Fibroblast of lung (primary cell): ENCODE results near the gene CLPX. TPM values are rescaled to one million over a fixed set of nuclear protein-coding genes. Genes with fewer than 3 reads are reported as not detected.

Experiments
- DNase-seq, 2 donors: peaks; one replicate each; pipeline versions ENCODE4 v3.0.0 to v3.0.0-alpha.2; 2010; ENCODE audit warnings: low read depth in 2 of 2
- H2AFZ ChIP-seq: 2 replicates; pipeline ENCODE4 v1.5.1; 2012; ENCODE audit warnings: low read length, control low read depth, inconsistent platforms
- H3K27ac ChIP-seq: 2 replicates; pipeline ENCODE4 v1.5.1; 2011; ENCODE audit warnings: low read length, control low read depth; ENCODE audit not compliant: insufficient read depth
- H3K27me3 ChIP-seq: 2 replicates; pipeline ENCODE4 v1.5.1; 2011; ENCODE audit warnings: mild to moderate bottlenecking, low read length; ENCODE audit not compliant: control insufficient read depth, insufficient read depth
- H3K36me3 ChIP-seq: 2 replicates; pipeline ENCODE4 v1.5.1; 2011; ENCODE audit warnings: low read length; ENCODE audit not compliant: control insufficient read depth, insufficient read depth
- H3K4me1 ChIP-seq: 2 replicates; pipeline ENCODE4 v1.5.1; 2011; ENCODE audit warnings: low read length; ENCODE audit not compliant: control insufficient read depth, insufficient read depth; ENCODE audit errors: extremely low read depth
- H3K4me2 ChIP-seq: 2 replicates; pipeline ENCODE4 v1.5.1; 2011; ENCODE audit warnings: low read length, control low read depth; ENCODE audit not compliant: insufficient read depth; ENCODE audit errors: extremely low read depth
- H3K4me3 ChIP-seq, 4 experiments: fragments of 200-600 bp in 1 of 4; sonication (generic) in 1 of 4; replicated peaks in 1 of 4; 2 replicates each; pipeline ENCODE4 v1.5.1; 2011 to 2016; ENCODE audit warnings: low read length in 4 of 4, low read depth in 3 of 4, mild to moderate bottlenecking in 3 of 4, control low read depth in 2 of 4, inconsistent platforms in 1 of 4, mixed read lengths in 1 of 4; ENCODE audit not compliant: insufficient read depth in 1 of 4; ENCODE audit errors: control extremely low read depth in 1 of 4
- H3K79me2 ChIP-seq: 2 replicates; pipeline ENCODE4 v1.5.1; 2012; ENCODE audit warnings: mild to moderate bottlenecking, low read length, inconsistent platforms; ENCODE audit not compliant: control insufficient read depth, insufficient read depth
- H3K9ac ChIP-seq: 2 replicates; pipeline ENCODE4 v1.5.1; 2011; ENCODE audit warnings: mild to moderate bottlenecking, low read length, control low read depth; ENCODE audit not compliant: insufficient read depth
- H3K9me3 ChIP-seq: 2 replicates; pipeline ENCODE4 v1.5.1; 2012; ENCODE audit warnings: low read depth, low read length; ENCODE audit not compliant: control insufficient read depth, insufficient read depth
- H4K20me1 ChIP-seq: 2 replicates; pipeline ENCODE4 v1.5.1; 2011; ENCODE audit warnings: low read length; ENCODE audit not compliant: control insufficient read depth, insufficient read depth; ENCODE audit errors: extremely low read depth
- EZH2 ChIP-seq: IDR thresholded peaks from 2 replicates; pipeline ENCODE4 v1.5.1; 2012; ENCODE audit warnings: low read length, control low read depth, mild to moderate bottlenecking; ENCODE audit errors: missing control alignments
- polyA plus RNA-seq, 2 donors: library from polyadenylated mRNA; depleted of rRNA in 1 of 2; stranded (reverse) in 1 of 2; unstranded in 1 of 2; fragments of >200 nt; gene quantifications; 2 replicates each; pipeline ENCODE4 v1.2.1, GENCODE V29; 2011 to 2012; ENCODE audit warnings: missing spikeins in 1 of 2
- total RNA-seq: library from RNA; depleted of rRNA; stranded (reverse); fragments of >200 nt; gene quantifications from 2 replicates; pipeline ENCODE4 v1.2.1, GENCODE V29; 2014
- TF ChIP-seq, protein P1 (sequence below), 2 donors: IDR thresholded peaks in 1 of 2; conservative IDR thresholded peaks in 1 of 2; 1 replicate in 1 of 2; 2 replicates in 1 of 2; pipeline ENCODE4 v1.5.1; 2011 to 2012; ENCODE audit warnings: low read length in 2 of 2, control low read depth in 1 of 2, inconsistent platforms in 1 of 2, low read depth in 1 of 2, mild to moderate bottlenecking in 1 of 2

The CLPX gene
- total and polyA plus RNA-seq, 2 donors (not counting 1 experiment from before 2014, with no cell fraction given): 36.2 to 53.4 TPM

DNA sequence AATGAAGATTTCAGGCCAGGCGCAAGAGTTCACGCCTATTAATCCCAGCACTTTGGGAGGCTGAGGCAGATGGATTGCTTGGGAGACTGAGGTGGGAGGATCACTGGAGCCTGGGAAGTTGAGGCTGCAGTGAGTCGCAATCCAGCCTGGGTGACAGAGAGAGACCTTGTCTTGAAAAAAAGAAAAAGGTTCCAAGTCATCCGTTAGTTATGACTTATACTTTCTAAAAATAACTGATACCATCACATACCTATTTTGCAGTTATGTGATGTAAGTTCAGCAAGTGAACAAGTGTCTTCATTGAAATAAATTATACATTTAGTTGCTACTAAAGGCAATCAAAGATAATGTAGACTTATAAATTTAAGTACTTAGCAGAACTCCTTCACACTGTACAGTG, 22.1 kb downstream of the CLPX start:
- H3K9me3 ChIP-seq: no peaks in the 10 kb centered on the region
- no peaks in the 10 kb centered on the region for H4K20me1 ChIP-seq
- no peak overlapping the region for H3K4me2 ChIP-seq
- H3K27me3 ChIP-seq: no peaks in the 10 kb centered on the region
- H3K4me1 ChIP-seq: no peaks in the 10 kb centered on the region
- H3K9ac ChIP-seq: no peak overlapping the region
- H3K79me2 ChIP-seq: no peaks in the 10 kb centered on the region
- TF ChIP-seq EZH2: no peak
- TF ChIP-seq, protein P1, sequence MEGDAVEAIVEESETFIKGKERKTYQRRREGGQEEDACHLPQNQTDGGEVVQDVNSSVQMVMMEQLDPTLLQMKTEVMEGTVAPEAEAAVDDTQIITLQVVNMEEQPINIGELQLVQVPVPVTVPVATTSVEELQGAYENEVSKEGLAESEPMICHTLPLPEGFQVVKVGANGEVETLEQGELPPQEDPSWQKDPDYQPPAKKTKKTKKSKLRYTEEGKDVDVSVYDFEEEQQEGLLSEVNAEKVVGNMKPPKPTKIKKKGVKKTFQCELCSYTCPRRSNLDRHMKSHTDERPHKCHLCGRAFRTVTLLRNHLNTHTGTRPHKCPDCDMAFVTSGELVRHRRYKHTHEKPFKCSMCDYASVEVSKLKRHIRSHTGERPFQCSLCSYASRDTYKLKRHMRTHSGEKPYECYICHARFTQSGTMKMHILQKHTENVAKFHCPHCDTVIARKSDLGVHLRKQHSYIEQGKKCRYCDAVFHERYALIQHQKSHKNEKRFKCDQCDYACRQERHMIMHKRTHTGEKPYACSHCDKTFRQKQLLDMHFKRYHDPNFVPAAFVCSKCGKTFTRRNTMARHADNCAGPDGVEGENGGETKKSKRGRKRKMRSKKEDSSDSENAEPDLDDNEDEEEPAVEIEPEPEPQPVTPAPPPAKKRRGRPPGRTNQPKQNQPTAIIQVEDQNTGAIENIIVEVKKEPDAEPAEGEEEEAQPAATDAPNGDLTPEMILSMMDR (conservative IDR thresholded peaks at IDR 0.05 in 1 of 2, IDR thresholded peaks at IDR 0.05 in 1 of 2; ENCODE audit: low read depth in 1 of 2, low read length in 2 of 2): no peak
- H3K27ac ChIP-seq: no peak overlapping the region
- peak in 1 of 2 donors; percentile 19 for DNase-seq
- H3K4me3 ChIP-seq: no peak overlapping the region
- no peak overlapping the region for H2AFZ ChIP-seq
- H3K36me3 ChIP-seq: no peaks in the 10 kb centered on the region

GRCh38 chr15:65156692-65157091, 28.4 kb downstream of the CLPX start:
- no peaks in the 10 kb centered on the region for H3K4me1 ChIP-seq
- H3K27ac ChIP-seq: no peak overlapping the region
- H2AFZ ChIP-seq: no peak overlapping the region
- peaks cover 3% of the 10 kb centered on the region for H3K36me3 ChIP-seq
- no peaks in the 10 kb centered on the region for H3K79me2 ChIP-seq
- H3K9ac ChIP-seq: no peak overlapping the region
- no peak for TF ChIP-seq EZH2
- TF ChIP-seq, protein P1 (conservative IDR thresholded peaks at IDR 0.05 in 1 of 2, IDR thresholded peaks at IDR 0.05 in 1 of 2; ENCODE audit: low read depth in 1 of 2, low read length in 2 of 2): no peak
- no peak overlapping the region for H3K4me2 ChIP-seq
- no peak for DNase-seq
- no peak overlapping the region for H3K4me3 ChIP-seq
- H3K9me3 ChIP-seq: no peaks in the 10 kb centered on the region
- H4K20me1 ChIP-seq: no peaks in the 10 kb centered on the region
- no peaks in the 10 kb centered on the region for H3K27me3 ChIP-seq

GRCh38 chr15:65154720-65155119, 30.4 kb downstream of the CLPX start:
- peaks cover 3% of the 10 kb centered on the region for H3K36me3 ChIP-seq

More at GRCh38 chr15:65154720-65155119, 30.4 kb downstream of the CLPX start:
- DNase-seq: no peak
- Histone ChIP-seq H3K9me3 (no peaks in the 10 kb centered on the region), H3K4me3 (no peak overlapping the region), H3K27ac (no peak overlapping the region), H3K9ac (no peak overlapping the region), H3K4me1 (no peaks in the 10 kb centered on the region), H3K79me2 (no peaks in the 10 kb centered on the region), H4K20me1 (no peaks in the 10 kb centered on the region), H3K27me3 (no peaks in the 10 kb centered on the region), H2AFZ (no peak overlapping the region), H3K4me2 (no peak overlapping the region)
- TF ChIP-seq, protein P1 (conservative IDR thresholded peaks at IDR 0.05 in 1 of 2, IDR thresholded peaks at IDR 0.05 in 1 of 2; ENCODE audit: low read depth in 1 of 2, low read length in 2 of 2): no peak
- no peak for TF ChIP-seq EZH2
